RKO (cell line): ENCODE data around the gene OTX1.
"Not testable (repeated sequence)": the region's sequence is repeated elsewhere in the genome, so short reads cannot be mapped to it uniquely, and the experiment has no call there.

Experiments used
- DNase-seq: peaks from one replicate; pipeline ENCODE4 v3.0.0-alpha.2; 2016; ENCODE audit warnings: low spot score

Gene OTX1

GRCh38 chr2:63050334-63051041, at the start of gene OTX1:
OTX1 (plus strand) TSS chr2:63050830; CDS start chr2:63052991, 2,161 bp downstream.
- DNase-seq = peak; percentile 87

DNA sequence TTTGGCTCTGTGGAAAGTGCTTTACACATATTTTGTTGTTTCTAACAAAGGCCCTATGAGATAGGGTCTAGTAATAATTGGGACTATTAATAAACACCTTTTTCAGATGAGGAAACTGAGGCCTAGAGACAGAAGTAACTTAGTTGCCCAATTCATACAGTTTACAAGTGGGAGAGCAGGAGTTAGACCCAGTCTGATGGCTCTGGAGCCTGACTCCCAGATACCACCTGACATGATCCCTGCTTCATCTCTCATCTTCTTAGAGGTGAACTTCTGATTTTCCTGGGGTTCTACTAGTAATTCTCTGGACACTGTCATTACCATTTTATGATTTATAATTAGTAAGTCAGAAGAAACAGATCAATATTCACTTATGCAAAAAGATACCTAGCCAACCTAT, 49.1 kb upstream of the OTX1 start:
- DNase-seq = no peak

GRCh38 chr2:63003351-63003750, 47.3 kb upstream of the OTX1 start:
- DNase-seq = no peak

- DNase-seq = no peak
These were observed 42.7 kb upstream of the OTX1 start for GRCh38 chr2:63007813-63008458.

DNA sequence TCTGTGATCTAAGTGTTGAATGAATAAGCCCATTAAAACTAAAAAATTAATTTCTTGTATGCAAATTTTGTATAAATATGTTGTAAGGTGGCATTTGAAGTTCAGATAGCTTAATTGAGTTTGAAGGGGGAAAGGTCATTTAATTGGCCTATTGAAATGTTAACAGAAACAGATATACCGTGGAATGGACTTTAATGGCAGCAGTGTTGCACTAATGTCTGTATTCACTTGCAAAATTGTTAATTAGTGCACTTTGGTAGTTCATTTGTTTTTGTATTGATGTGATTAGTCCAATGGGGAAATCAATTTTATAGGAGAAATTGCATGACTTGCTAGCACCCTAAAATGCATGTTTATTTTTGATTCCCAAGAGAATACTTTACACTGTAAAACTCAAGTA, 41.8 kb upstream of the OTX1 start:
- no peak for DNase-seq

DNA sequence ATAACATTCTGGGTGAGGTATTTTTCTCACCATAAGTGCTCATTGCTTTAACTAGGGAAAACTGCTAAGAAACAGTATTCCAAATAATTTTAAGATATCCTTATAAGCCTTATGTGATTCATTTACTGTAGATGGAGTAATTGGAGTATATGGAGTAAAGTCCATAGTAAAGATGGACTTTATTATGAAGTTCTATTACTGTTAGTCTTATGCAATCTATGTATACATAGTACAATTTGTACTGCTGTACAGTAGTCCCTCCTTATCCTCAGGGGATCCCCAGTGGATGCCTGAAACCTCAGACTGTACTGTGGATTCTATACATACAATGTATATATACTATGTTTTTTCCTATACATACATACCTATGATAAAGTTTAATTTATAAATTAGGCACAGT, 41.1 kb upstream of the OTX1 start:
- no peak for DNase-seq

- no peak for DNase-seq
These were observed 38.1 kb upstream of the OTX1 start for GRCh38 chr2:63012541-63012940.

DNA sequence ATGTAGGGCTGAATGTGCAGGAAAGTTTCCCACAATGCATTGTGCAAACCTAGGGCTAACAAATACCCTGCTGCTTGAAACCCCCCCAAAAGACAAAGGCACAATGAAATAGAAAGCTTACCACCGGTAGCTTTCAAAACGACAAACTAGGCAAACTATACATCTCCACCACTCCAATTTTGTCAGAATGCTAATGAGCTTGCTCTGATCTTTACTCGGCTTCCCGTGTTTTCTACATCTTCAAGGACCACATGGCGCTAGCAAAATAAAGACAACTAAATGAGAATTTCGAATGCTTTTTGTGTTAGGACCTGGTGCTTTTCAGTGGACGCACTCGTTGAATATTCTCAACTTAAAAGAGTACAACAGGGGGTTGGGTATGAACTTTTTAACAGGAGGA, 37.2 kb upstream of the OTX1 start:
- no peak for DNase-seq

DNA sequence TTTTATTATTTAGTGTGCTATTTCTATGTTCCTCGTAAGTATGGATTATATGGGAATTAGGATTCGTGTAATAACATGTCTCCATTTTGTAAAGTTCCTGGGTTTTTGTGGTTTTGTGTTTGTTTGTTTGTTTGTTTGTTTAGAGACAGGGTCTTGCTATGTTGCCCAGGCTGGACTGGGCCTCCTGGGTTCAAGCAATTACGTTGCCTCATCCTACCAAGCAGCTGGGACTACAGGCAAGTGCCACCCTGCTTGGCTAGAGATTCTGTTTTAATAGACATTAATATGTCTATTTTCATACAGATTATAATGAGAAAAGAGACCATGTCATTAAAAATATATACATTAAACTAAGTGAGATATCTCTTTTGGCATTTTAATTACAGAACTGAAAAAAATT, 35.2 kb upstream of the OTX1 start:
- no peak for DNase-seq

GRCh38 chr2:63018439-63018838, 32.2 kb upstream of the OTX1 start:
- DNase-seq = no peak

DNA sequence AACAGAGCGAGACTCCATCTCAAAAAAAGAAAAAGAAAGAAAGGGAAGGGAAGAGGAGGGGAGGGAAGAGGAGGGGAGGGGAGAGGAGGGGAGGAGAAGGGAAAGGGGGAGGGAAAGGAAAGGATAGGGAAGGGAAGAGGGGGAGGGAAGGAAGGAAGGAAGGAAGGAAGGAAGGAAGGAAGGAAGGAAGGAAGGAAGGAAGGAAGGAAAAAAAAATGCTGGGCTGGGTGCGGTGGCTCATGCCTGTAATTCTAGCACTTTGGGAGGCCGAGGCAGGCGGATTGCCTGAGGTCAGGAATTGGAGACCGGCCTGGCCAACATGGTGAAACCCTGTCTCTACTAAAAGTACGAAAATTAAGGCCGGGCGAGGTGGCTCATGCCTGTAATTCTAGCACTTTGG, 30.9 kb upstream of the OTX1 start:
- not testable (repeated sequence) for DNase-seq

DNA sequence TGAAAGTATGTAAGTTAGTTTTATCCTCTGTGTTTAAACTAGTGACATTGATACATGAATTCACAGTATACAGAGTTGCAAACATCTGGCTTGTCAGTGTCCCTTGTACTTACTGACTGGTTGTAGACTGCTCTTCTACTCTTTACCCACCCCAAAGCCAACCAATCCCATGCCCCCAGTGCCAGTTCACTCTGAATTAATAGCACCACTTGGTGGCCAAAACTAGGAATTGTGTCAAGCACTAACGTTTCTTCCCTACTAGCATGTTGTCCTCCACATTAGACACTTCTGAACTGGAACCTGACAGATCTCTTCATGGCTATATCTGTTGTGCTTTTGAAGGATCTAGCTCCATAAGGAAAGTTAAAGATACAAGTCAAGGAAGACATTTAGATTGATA, 27.2 kb upstream of the OTX1 start:
- peak; percentile 47 for DNase-seq

- DNase-seq = no peak
These were observed 23.4 kb upstream of the OTX1 start for GRCh38 chr2:63027220-63027619.

DNA sequence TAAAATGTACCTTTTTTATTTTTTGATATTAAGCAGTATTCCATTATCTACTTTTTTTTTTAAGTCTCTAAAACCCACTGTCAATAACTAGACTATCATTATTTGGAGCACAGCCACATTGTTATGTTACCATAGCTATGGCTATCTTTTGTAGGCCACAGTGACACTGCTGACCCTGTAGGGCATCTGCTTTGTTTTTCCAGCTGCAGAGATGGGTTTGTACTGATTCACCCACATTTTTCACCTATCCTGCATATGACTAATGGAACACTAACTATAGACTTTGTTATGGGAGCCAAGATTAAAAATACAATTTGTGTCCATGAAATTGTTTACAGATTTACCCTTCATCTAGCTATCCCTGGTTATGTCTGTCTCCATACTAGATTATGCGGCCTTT, 21.6 kb upstream of the OTX1 start:
- DNase-seq = peak; percentile 32

DNA sequence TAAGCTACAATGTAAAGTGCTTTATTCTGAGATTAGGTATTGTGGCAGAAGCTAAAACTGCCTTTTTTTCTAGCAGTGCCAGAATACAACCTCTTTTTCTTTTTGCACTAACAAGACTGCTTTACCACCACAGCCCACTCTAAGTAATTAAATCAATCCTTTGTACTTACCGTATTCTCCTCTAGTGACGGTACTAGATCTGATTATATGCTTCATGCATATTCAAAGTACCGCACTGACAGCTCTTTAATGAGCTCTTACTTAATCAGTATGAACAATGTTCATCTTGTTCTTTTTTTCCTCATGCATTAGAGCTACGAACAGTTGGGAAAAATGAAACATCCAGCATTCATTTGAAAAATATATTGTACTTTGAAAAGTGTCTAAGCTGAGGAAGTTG, 16.1 kb upstream of the OTX1 start:
- no peak for DNase-seq

DNA sequence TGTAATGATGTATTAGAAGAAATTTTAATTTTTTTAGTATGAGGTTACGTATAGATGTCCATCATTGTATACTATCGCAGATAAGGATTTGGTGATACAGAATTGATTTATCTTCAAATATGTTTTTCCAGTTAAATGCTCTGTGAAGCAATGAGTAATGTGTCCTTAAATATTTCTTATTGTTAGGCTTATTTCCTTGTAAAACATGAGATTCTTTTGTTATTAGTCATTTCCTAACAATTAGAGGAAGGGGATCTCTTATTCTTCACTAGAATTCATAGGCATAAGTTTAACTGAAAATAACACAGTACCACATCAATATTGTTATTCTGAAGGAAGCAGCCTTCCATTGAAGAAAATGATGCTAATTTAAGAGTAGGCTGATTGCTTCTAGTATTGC, 15.5 kb upstream of the OTX1 start:
- DNase-seq = no peak

DNA sequence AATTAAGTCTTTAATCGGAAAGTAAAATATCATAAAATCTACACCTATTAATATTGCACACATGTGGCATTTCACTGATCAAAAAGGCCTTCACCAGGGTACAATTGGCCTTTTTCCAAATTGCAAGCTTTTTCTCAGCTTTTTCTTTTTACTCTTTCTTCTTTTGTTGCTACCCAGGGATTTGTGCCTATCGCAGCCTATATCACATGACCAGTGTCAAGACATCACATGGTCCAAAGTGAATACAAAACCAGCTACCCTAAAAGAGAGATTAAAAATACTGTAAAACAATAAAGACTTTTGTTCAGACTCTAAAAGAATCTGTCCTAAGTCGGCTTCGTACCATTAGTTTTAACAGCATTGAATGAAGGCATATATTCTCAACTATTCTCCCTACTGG, 15.0 kb upstream of the OTX1 start:
- DNase-seq = no peak

DNA sequence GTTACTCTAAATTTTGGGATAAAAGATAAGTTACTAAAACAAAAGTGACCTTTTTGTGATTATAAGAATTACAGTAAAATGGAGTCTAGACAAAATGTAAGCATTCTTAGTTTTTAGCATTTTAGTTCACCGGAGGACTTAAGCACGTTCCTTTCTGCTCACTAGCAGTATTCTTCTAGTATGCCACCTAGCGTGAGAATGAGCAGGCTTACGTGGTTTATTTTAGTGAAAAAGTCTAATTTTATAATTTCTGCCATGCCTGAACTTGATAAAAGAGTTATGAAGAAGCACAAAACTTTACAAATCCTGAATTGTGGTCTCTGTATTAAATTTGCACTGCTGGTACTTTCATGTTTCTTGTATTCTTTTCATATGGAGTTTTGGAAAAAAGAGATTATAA, 12.6 kb upstream of the OTX1 start:
- DNase-seq = no peak

DNA sequence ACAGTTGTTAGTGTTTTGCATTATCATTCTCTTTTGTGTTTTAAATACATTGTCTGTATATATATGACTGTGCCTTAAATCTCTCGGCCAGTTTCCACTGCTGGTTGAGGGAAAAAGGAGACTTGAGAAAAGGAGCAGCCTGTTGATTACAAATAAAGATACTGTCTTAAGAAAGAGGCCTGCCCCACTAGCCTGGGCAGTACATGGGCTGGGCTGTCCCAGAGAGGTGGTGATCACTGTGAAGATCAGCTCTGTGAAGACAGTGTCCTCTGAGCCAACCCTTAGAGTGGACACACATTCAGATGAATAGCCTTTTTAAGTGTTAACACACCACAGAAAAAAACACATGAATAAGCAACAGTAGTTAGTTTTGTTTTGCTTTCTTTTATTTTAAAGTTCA, 10.0 kb upstream of the OTX1 start:
- no peak for DNase-seq

DNA sequence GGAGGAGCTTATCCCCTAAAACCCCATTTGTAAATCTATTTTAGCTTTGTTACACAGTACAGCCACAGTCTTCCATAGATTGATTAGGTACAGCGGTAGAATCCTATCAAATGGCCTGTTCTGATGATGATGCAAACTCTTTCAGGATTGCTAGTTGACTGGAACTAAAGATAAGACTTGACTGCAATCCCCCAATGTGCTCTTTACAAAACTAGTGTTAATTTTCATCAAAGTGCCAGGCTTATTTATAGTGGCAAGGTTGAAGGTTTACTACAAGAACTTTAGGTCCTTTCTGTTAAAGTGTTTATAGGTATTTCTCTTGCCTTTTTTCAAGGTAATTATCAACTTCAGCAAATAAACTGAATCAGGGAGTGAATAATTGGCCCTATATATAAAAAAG, 9.0 kb upstream of the OTX1 start:
- DNase-seq = no peak

DNA sequence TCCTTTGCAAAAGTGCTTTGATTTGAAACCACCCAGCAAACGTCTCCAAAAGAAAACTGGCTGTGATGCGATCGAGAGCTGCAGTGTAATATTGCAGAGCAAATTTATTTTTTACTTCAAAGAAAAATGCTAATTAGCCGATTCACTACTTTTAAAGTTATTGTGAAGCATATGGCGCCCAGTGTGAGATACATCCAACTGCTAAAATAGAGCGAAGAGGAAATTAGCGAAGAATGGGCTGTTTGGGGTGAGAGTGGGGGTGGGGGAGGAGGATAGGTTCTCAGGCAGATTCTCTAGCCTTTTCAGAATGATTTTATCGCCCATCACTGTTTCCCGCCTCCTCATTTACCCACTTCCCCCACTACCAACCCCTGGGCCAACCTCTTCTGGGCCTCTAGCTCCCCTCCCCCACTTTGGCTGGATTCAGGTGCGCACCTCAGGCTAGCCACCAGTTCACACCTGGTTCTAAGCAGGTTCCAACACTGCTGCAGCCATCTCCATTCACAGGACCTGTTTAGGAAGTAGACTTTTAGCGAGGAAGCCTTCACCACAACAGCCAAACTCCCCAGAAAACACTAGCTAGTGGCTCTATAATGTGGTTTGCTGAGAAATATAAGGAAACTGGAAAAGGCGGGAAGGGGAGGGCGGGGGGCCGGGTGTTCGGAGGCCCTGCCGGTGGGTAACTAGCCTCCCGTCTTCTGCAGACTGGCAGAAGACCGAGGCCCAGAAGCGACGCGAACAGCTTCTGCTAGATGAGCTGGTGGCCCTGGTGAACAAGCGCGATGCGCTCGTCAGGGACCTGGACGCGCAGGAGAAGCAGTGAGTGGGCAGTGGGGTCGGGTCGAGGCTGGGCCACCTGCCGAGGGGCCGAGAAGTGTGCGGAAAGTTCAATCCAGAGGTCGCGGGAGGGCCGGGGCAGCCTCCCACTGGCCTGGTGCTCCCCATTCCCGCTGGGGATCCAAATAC, 6.0 kb upstream of the OTX1 start:
- DNase-seq = no peak

- DNase-seq = no peak
These were observed 4.1 kb upstream of the OTX1 start for GRCh38 chr2:63046552-63046951.

DNA sequence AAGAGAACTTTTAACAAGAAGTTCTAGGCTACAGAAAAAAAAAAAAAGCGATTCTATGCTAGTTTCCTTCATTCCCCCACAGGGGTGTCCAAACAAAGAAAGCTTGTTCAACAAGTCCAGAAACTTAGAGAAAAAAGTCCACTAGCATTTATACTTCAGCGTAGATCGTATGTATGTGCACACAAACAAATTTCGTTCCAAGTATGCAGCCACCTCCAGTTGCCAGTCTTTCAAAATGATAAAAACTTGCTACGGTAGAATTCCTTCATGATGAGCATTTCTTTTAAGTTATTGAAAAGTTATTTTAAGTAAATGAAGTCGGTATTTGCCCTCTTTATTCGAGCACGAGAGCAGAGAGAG, 3.7 kb upstream of the OTX1 start:
- no peak for DNase-seq
